Stomach (tissue), 9 donors: Measurements from ENCODE around the gene TMEM74B. TPM values are rescaled to one million over a fixed set of nuclear protein-coding genes. Genes with fewer than 3 reads are reported as not detected.
A peak's percentile ranks its signal among the peaks of the same experiment; 100 is the strongest.

Source experiments
- DNase-seq, 2 donors: peaks; one replicate each; pipeline versions ENCODE4 v3.0.0 to v3.0.0-alpha.2; 2013 to 2019
- H3K27ac ChIP-seq, 5 donors: fragments of 200-600 bp in 4 of 5; sonication (generic) in 4 of 5; one replicate each; pipeline ENCODE4 v1.5.1; 2013 to 2019; ENCODE audit warnings: mild to moderate bottlenecking in 1 of 5, moderate library complexity in 1 of 5
- H3K27me3 ChIP-seq, 3 donors: fragments of 200-600 bp; sonication (generic); one replicate each; pipeline ENCODE4 v1.5.1; 2017 to 2019; ENCODE audit warnings: mixed run types in 1 of 3
- H3K36me3 ChIP-seq, 4 donors: fragments of 200-600 bp; sonication (generic); 1 replicate in 3 of 4; 2 replicates in 1 of 4; pipeline ENCODE4 v1.5.1; 2016 to 2019
- H3K4me1 ChIP-seq, 4 donors: fragments of 200-600 bp; sonication (generic); one replicate each; pipeline ENCODE4 v1.5.1; 2016 to 2019
- H3K4me3 ChIP-seq, 4 donors: fragments of 200-600 bp; sonication (generic) in 3 of 4; one replicate each; pipeline ENCODE4 v1.5.1; 2016 to 2019; ENCODE audit warnings: mild to moderate bottlenecking in 1 of 4
- H3K9me3 ChIP-seq, 4 donors: fragments of 200-600 bp; sonication (generic); one replicate each; pipeline ENCODE4 v1.5.1; 2016 to 2019
- EP300 ChIP-seq: sonication (generic); formaldehyde crosslinking; IDR thresholded peaks from one replicate; pipeline ENCODE4 v1.6.1; 2017; ENCODE audit warnings: antibody characterized with exemption
- POLR2A ChIP-seq, 4 donors: fragments of 450-650 bp; IDR thresholded peaks; one replicate each; pipeline ENCODE4 v1.6.1; 2016; ENCODE audit warnings: antibody characterized with exemption in 4 of 4, control low read depth in 2 of 4, mild to moderate bottlenecking in 1 of 4, moderate library complexity in 1 of 4
- POLR2AphosphoS5 ChIP-seq, 3 donors: sonication (generic); formaldehyde crosslinking; IDR thresholded peaks; one replicate each; pipeline ENCODE4 v1.6.1; 2016; ENCODE audit warnings: antibody characterized with exemption in 3 of 3
- WGBS, 5 donors: extraction: QIAGEN DNeasy Blood & Tissue Kit in 3 of 5; methylation state at CpG; one replicate each; pipeline versions ENCODE4 v1.1.5 to v1.1.7; 2013 to 2018; 5-methylcytosine and 5-hydroxymethylcytosine counted together
- intact Hi-C: fragments of 100-400 bp; cut with DNase I; formaldehyde crosslinking; loops from one replicate; pipeline ENCODE4 v1.15.1; 2023; ENCODE audit warnings: low total_unique reads
- polyA plus RNA-seq, 3 donors: library from polyadenylated mRNA; stranded (reverse); fragments of 200-250 nt; gene quantifications; one replicate each; pipeline ENCODE4 v1.2.3, GENCODE V29; 2013
- total RNA-seq, 5 donors: library from RNA; depleted of rRNA; stranded (reverse); fragments of >200 nt; gene quantifications; one replicate each; pipeline versions ENCODE4 v1.1.0 to v1.2.3, GENCODE V29; 2014 to 2016
- TF ChIP-seq, protein P1 (sequence below), 7 experiments: fragments of 450-650 bp in 4 of 7; fragments of 200-600 bp in 3 of 7; sonication (generic) in 3 of 7; IDR thresholded peaks; one replicate each; pipeline ENCODE4 v1.5.1; 2016 to 2019; ENCODE audit warnings: antibody characterized with exemption in 7 of 7, control low read depth in 2 of 7, mild to moderate bottlenecking in 1 of 7
- donor health status: healthy with polysubstance abuse.
- donor health status: Bipolar disorder and iron deficiency.
- donor health status: healthy.

TMEM74B gene
- total and polyA plus RNA-seq, 8 donors: 0.45 to 72.9 (median 2.2) TPM; not detected in 2

DNA sequence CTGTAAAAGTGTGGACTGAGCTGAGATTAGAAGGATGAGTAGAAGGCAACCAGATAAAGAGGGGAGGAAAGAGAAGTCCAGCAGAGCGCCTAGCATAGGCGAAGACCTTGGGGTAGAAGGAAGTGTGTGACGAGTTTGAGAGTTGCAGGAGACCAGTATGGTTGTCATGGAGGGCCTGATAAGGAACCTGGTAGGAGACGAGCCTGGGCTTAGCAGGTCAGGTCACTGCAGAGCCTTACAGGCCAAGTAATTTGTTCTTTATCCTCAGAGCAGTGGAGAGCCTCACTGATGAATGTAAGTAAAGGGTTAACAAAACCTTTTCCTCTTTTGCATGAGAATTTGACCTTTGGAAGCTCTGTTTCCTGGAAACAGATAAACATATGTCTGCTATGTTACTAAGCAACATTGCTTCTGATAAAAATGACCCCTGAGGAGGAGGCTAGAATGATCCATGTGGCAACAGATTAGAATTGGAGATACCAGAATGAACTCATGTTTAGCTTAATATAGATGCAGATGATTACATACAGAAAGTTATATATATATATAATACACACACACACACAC is 2.9 kb upstream of the TMEM74B start:
- Histone ChIP-seq H3K27ac (no peak overlapping the region), H3K4me3 (no peak overlapping the region), H3K9me3 (no peaks in the 10 kb centered on the region), H3K36me3 (no peaks in the 10 kb centered on the region), H3K27me3 (peaks cover 6 to 45% (median 25%) of the 10 kb centered on the region in 3 donors), H3K4me1 (peaks cover 12 to 28% (median 21%) of the 10 kb centered on the region in 4 donors)
- TF ChIP-seq POLR2AphosphoS5 (IDR thresholded peaks at IDR 0.05): no peak
- TF ChIP-seq POLR2A (IDR thresholded peaks at IDR 0.05): no peak
- TF ChIP-seq, protein P1, sequence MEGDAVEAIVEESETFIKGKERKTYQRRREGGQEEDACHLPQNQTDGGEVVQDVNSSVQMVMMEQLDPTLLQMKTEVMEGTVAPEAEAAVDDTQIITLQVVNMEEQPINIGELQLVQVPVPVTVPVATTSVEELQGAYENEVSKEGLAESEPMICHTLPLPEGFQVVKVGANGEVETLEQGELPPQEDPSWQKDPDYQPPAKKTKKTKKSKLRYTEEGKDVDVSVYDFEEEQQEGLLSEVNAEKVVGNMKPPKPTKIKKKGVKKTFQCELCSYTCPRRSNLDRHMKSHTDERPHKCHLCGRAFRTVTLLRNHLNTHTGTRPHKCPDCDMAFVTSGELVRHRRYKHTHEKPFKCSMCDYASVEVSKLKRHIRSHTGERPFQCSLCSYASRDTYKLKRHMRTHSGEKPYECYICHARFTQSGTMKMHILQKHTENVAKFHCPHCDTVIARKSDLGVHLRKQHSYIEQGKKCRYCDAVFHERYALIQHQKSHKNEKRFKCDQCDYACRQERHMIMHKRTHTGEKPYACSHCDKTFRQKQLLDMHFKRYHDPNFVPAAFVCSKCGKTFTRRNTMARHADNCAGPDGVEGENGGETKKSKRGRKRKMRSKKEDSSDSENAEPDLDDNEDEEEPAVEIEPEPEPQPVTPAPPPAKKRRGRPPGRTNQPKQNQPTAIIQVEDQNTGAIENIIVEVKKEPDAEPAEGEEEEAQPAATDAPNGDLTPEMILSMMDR (IDR thresholded peaks at IDR 0.05): no peak
- TF ChIP-seq EP300: no peak
- peak in 1 of 2 donors; percentile 54 for DNase-seq
- whole genome bisulfite sequencing, 5 donors: 49 to 66% (median 57%) methylated on average over 4 of the region's 4 CpGs
- intact Hi-C loops: no loop called here

DNA sequence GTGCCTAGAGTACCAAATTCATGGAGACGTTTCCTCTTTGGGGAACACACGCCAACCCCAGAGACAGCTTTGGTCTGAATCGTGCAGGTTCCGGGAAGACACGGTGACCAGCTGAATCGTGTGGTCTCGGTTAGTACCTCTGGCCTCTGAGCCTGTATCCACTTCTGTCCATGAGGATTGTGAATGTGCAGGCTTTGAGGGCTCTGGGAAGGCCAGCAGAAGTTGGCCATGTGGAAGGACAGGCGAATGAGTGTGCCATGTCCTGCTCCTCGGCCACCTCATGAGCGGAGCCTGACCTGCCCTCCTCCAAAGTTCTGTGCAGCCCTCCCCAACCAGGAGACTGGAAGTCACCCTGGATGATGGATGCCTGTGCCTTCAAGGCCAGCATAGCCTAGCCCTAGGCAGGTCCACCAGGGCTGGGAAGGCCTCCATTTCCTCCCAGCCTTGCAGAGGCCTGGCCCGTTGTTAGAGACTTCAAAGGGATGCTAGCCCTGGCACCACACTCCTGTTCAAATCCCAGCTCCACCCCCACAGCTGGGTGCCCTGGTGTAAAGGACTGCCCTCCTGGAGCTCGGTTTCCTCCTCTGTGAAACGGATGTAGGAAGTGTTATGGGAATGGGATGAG is 1.7 kb upstream of the TMEM74B start:
- Histone ChIP-seq H3K9me3 (no peaks in the 10 kb centered on the region), H3K4me3 (no peak overlapping the region), H3K27ac (no peak overlapping the region), H3K36me3 (no peaks in the 10 kb centered on the region), H3K27me3 (peaks cover 6 to 46% (median 25%) of the 10 kb centered on the region in 3 donors), H3K4me1 (peaks cover 12 to 28% (median 21%) of the 10 kb centered on the region in 4 donors)
- 53 to 79% (median 76%) methylated on average over 8 to 13 of the region's 13 CpGs for WGBS, 5 donors
- no peak for TF ChIP-seq POLR2A (IDR thresholded peaks at IDR 0.05)
- TF ChIP-seq, protein P1 (IDR thresholded peaks at IDR 0.05): no peak
- TF ChIP-seq EP300: no peak
- no peak for TF ChIP-seq POLR2AphosphoS5 (IDR thresholded peaks at IDR 0.05)
- intact Hi-C loops: no loop called here
- DNase-seq: no peak

DNA sequence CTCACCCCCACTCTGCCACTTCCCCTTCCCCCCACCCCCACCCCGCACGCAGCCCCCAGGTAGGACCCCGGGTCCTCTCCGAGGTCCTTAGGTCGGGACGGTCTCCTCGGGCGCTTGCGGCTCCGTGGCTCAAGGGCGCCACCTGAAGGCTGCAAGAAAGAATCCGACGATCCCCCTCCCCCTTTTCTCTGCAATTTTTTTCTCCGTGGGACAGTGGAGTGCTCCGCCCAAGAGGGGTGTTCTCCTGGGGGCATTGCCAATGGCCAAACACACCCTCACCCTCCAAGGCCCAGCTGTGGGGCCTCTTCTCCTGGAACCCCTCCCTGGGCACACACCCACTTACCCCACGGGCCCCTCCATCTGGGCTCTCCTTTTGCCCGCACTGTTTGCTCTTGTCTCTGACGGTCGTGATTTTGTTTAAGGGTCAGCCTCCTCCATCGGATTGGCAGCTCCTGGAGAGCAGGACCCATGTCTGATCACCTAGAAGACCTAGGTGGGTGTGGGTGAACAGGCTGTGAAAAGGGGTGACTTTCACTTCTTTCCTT is 1.1 kb upstream of the TMEM74B start:
- DNase-seq: peak; percentile 49 to 82
- intact Hi-C loops: no loop called here
- 6 to 8% (median 7%) methylated on average over 15 to 20 of the region's 20 CpGs for whole genome bisulfite sequencing, 5 donors
- peak overlapping the region in 1 of 5 donors; percentile 49 for H3K27ac ChIP-seq
- peaks cover 0 to 5% (median 1%) of the 10 kb centered on the region in 4 donors for H3K36me3 ChIP-seq
- peak overlapping the region; percentile 47 to 73 (median 55) for H3K4me3 ChIP-seq
- H3K9me3 ChIP-seq: no peaks in the 10 kb centered on the region
- peaks cover 6 to 46% (median 25%) of the 10 kb centered on the region in 3 donors for H3K27me3 ChIP-seq
- TF ChIP-seq, protein P1 (IDR thresholded peaks at IDR 0.05): peak in 3 of 7 experiments; percentile 7 to 47 (median 32)
- TF ChIP-seq POLR2A (IDR thresholded peaks at IDR 0.05): no peak
- no peak for TF ChIP-seq EP300
- TF ChIP-seq POLR2AphosphoS5 (IDR thresholded peaks at IDR 0.05): no peak
- H3K4me1 ChIP-seq: peaks cover 12 to 28% (median 21%) of the 10 kb centered on the region in 4 donors

DNA sequence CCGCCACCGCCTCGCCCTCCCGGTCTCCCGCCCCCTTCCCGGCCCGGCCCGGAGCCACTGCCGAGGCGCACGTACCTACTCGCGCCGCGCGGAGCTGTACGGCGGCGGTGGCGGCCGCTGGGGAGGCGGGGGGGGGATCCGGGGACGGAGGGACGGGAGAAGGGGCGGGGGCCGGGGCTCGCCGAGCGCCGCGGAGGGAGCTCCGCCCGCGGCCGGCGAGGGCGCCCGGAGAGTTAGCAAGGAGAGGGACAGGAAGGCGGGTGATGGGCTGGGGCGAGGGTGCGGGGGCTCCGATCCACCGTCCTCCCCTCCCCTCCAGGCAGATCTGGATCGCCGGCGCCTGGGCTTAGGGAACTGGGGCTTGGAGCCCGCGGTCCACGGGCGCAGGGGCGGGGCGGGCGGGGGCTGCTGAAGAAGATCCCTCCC is 548 bp upstream of the TMEM74B start:
- DNase-seq: peak in 1 of 2 donors; percentile 34
- Histone ChIP-seq H3K27ac (peak overlapping the region in 1 of 5 donors; percentile 49), H3K36me3 (peaks cover 0 to 10% (median 3%) of the 10 kb centered on the region in 4 donors), H3K4me3 (peak overlapping the region; percentile 47 to 73 (median 55)), H3K27me3 (peaks cover 6 to 46% (median 25%) of the 10 kb centered on the region in 3 donors), H3K4me1 (peaks cover 12 to 28% (median 21%) of the 10 kb centered on the region in 4 donors), H3K9me3 (no peaks in the 10 kb centered on the region)
- TF ChIP-seq EP300: no peak
- 0 to 1% (median 1%) methylated on average over 12 to 54 of the region's 54 CpGs for WGBS, 5 donors
- intact Hi-C loops: no loop called here
